Stimulated activated CD4-positive, alpha-beta T cell treated with anti-CD3 and anti-CD28 coated beads, TNF-alpha, amount 100 ng/mL, for 4 hours (primary cell): Measurements from ENCODE around the gene ACSS2.
"Not testable (repeated sequence)": the region's sequence is repeated elsewhere in the genome, so short reads cannot be mapped to it uniquely, and the experiment has no call there.

Experiments used
- DNase-seq, 3 experiments: peaks; one replicate each; pipeline ENCODE4 v3.0.0-alpha.2; 2020; ENCODE audit warnings: low read depth in 3 of 3

Gene ACSS2

GRCh38 chr20:34874094-34874654 lies 2.2 kb upstream of the ACSS2 start:
- peak; percentile 14 to 27 (median 17) for DNase-seq

- DNase-seq = peak in 1 of 3 experiments; percentile 89
Observed at GRCh38 chr20:34875642-34876405, 588 bp upstream of the ACSS2 start.

DNA sequence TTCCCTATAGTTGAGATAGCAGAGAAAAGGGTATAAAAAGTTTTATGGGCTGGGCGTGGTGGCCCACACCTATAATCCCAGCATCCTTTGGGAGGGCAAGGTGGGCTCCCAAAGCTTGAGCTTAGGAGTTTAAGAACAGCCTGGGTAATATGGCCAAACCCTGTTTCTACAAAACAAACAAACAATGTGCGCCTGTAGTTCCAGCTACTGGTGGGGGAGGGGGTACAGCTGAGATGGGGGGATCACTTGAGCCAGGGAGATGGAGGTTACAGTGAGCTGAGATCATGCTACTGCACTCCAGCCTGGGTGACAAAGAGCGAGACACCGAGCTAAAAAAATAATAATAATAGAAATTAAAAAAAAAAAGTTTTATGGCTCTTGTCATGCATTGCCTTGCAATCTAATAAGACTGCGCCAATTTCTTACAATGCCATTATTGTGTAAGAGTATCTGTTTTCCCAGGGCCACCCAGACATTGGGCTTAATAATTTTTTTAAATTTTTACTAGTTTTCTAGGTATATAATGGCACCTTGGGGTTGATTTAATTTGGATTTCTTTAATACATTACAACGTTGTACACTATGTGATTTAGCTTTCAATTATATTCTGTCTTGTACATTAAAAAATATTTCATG lies 3.9 kb downstream of the ACSS2 start:
- DNase-seq = no peak

GRCh38 chr20:34880971-34881370 lies 4.6 kb downstream of the ACSS2 start:
- not testable (repeated sequence) for DNase-seq

DNA sequence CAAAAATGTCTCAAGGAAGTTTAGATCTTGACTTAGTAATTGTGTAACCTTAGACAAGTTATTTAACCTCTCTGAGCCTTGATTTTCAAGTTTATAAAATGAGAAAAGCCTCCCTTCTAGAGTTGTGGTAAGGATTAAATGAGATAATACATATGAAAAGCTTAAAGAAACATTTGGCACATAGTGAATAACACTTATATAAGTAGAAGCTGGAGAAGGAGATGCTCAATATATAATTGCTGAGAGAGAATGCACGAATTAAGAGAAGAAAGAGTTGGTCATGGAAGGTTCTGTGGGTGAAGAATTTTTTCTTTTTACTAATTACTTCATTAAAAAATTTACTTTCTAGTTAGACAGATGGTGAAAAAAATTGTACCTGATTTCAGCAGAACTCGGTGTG lies 5.3 kb downstream of the ACSS2 start:
- DNase-seq = no peak

DNA sequence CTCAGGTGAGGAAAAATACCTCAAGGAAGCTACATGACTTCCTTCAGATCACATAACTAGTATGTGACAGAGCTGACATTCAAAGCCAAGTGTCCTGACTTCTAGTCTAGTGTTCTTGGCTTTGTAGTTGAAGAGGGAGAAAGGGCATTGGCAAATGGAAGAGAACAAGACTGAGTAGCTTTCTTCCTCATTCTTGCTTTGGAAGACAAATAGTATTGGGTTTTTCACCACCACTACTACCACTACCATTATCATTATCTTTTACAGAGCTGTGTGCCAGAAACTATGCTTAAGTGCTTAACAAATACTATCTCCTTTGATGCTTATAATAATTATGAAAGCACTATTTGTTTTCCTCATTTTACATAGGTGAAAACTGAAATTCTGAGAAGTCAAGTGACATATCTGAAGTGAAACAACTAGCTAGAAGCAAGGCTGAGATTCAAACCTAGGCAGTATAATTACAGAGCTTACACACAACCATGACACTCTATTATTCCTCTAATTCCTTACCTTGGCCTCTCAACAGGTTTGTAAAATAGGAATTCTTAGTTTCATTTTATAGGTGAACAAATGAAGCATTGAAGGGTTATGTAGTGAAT lies 6.8 kb downstream of the ACSS2 start:
- no peak for DNase-seq

GRCh38 chr20:34883809-34884208 lies 7.4 kb downstream of the ACSS2 start:
- DNase-seq = no peak

DNA sequence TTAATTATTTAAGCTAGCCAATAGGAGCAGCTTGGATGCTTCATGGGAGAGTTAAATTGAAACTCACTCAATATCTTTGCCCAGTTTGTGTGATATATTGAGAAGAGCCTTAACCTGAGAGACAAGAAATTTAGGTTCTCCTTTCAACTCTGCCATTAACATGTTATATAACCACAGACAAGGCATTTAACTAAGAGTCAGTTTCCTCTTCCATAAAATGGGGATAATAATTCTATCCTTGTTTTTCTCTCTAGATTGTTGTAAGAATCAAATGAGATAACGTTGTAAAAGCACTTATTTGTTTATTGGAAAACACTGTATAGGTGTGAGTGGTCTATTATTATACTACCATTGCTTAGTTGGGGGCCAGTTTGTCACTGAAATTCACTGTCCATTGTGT lies 7.8 kb downstream of the ACSS2 start:
- DNase-seq = no peak

- DNase-seq = no peak
Observed at GRCh38 chr20:34886122-34886521, 9.7 kb downstream of the ACSS2 start.

- no peak for DNase-seq
Observed at GRCh38 chr20:34887023-34887422, 10.6 kb downstream of the ACSS2 start.

DNA sequence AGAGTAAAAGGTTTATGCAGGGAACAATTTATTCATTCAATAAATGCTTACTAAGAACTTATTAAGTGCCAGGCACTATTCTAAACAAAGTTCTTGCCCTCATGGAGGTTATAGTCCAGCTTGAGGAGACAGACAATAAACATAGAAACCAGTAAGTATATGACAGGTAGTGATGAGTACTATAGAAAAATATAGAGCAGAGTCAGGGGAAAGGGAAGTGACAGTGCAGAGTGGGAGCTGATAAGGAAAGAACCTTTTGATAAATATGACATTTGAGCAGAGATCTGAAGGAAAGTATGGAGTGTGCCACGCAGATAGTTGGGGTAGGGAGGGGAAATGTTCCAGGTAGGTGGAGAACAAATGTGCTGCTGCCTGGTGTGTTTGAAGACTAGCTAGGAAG lies 12.1 kb downstream of the ACSS2 start:
- DNase-seq = no peak

DNA sequence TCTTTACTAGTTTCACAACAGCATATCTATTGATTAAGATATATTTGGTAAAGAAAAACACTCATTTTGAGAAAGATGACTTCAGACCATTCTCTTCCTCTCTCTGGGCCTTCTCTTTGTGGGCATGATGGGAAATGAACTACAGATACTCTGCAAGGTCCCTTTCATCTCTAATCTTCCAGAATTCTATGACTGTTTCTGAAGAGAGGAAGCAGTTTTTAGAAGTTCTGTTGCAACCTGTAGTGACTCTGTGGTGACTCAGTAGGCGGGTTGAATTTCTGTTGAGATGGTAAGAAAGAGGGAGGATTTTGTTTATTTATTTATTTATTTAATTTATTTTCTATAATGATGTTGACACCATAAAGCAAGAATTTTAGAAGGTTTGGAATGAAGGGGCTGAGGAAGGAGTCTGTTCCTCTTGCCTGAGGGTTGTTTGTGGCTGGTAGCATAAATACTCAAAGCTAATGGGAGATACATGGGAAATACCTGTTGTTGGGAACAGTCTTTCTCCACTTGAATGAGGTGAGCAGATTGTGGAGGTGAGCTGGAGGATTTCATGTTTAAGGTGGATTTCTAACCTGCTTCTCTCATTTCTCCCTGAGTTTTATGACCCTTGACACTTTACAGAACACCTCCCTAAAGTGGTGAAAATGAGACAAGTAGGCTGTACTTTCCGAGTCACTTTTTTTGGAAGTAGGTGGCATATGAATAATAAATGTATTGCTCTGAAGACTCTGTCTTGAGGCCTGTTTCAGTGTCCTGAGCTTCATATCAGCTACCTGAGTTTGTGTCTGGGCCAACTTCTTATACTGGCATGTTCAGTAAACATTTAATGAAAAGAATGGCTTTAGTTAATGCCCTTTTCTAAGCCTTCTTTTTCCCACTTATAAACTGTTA lies 15.0 kb downstream of the ACSS2 start:
- no peak for DNase-seq

GRCh38 chr20:34892671-34893070 lies 16.3 kb downstream of the ACSS2 start:
- DNase-seq = no peak

GRCh38 chr20:34894723-34895122 lies 18.3 kb downstream of the ACSS2 start:
- DNase-seq = no peak

GRCh38 chr20:34895465-34895864 lies 19.1 kb downstream of the ACSS2 start:
- DNase-seq = no peak

DNA sequence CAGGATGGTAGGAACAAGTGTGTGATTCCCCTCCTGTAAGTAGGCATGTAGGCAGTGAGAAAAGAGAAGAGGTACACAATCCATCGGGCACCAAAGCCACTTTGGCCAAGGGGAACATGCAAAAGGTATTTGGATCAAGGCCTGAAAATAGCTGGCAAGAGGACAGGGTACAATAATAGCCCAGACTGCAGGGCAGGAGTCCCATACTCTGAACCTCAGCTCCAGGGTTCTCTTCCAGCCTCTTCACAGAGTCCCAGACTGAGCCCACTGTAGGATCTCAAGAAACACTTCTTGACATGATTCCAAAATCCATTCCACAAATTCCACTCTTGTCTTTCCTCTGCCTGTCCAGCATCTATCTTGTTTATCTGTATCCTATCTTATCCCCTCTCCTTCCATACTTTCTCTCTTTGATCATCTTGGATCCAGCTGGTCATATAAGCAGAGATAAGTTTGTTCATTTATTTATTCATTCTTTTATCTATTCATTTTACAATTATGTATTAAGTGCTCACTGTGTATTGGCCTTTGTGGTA lies 19.7 kb downstream of the ACSS2 start:
- DNase-seq = no peak

DNA sequence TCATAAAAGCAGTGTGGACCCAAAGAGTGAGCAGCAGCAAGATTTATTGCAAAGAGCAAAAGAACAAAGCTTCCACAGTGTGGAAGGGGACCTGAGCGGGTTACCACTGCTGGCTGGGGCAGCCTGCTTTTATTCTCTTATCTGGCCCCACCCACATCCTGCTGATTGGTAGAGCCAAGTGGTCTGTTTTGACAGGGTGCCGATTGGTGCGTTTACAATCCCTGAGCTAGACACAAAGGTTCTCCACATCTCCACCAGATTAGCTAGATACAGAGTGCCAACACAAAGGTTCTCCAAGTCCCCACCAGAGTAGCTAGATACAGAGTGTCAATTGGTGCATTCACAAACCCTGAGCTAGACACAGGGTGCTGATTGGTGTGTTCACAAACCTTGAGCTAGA lies 21.7 kb downstream of the ACSS2 start:
- DNase-seq = not testable (repeated sequence)

- DNase-seq = not testable (repeated sequence)
Observed at GRCh38 chr20:34898731-34899130, 22.3 kb downstream of the ACSS2 start.

- no peak for DNase-seq
Observed at GRCh38 chr20:34904202-34904621, 27.8 kb downstream of the ACSS2 start.

DNA sequence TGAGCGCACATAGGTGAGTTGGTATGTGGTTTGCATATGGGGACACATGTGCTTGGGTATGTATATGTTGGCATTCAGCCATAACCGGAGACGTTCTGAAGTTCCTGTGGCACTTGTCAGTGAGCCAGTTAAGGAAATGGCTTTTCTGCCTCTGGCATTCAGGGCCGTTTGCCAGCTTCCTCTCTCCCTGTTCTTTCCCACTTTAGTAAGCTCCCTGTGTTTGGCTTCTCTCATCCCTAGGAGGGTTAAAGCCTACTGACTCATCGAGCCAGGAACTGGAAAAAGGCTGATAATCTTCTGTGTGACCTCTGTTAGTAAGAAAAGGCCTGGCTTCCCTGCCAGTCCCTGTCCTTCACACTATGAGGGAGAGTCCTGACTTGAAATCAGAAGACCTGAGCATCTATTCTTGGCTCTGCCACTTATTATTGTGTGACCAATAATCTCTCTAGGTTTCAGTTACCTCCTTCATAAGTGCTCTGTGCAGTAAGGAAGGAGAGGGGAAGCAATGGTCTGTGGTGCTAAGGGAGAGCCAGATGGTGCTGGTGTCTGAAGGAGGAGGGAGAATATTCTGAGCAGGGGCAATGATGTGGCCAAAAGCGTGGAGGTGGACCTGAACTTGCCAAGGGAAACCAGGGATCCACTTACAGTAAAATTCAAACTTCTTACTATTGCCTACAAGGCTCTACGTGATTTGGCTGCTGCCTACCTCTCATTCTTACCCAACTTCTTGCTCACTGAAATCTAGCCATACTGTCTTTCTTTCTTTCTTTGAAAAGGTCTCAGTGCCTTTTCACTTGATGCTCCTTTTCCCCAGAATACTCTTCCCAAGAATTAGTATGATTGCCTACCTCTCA lies 31.4 kb downstream of the ACSS2 start:
- DNase-seq = no peak
